B cell (primary cell): Measurements from ENCODE around the gene FBXW4.

Experiments used
- EZH2 ChIP-seq: IDR thresholded peaks from 2 replicates; pipeline ENCODE4 v1.6.1; 2012; ENCODE audit warnings: borderline replicate concordance, low read depth, mild to moderate bottlenecking, moderate library complexity, low read length; ENCODE audit not compliant: insufficient read depth, poor library complexity, severe bottlenecking
- TF ChIP-seq, protein P1 (sequence below): fragments of 200-600 bp; IDR thresholded peaks from one replicate; pipeline ENCODE4 v1.8.0; 2022; ENCODE audit warnings: antibody characterized with exemption, mild to moderate bottlenecking

DNA sequence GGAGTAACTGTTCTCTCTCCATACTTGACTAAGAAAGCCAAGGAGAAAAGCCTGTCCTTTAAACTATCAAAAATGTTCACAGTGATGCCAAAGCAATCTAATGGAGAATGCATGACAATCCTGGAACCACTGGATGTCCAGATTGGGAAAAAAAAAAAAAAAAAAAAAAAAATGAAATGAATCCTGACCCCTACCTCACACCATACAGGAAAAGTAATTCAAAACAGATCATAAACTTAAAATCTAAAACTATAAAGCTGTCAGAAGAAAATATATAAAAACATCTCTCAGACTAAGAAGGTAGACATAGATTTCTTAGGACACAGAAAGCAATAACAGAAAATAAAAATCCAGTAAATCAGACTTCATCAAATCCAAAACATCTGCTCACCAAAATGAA lies 18.4 kb downstream of the FBXW4 start:
- TF ChIP-seq, protein P1, sequence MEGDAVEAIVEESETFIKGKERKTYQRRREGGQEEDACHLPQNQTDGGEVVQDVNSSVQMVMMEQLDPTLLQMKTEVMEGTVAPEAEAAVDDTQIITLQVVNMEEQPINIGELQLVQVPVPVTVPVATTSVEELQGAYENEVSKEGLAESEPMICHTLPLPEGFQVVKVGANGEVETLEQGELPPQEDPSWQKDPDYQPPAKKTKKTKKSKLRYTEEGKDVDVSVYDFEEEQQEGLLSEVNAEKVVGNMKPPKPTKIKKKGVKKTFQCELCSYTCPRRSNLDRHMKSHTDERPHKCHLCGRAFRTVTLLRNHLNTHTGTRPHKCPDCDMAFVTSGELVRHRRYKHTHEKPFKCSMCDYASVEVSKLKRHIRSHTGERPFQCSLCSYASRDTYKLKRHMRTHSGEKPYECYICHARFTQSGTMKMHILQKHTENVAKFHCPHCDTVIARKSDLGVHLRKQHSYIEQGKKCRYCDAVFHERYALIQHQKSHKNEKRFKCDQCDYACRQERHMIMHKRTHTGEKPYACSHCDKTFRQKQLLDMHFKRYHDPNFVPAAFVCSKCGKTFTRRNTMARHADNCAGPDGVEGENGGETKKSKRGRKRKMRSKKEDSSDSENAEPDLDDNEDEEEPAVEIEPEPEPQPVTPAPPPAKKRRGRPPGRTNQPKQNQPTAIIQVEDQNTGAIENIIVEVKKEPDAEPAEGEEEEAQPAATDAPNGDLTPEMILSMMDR: no peak
- TF ChIP-seq EZH2: no peak
